Endothelial cell of umbilical vein (primary cell): ENCODE results near the gene KATNIP. TPM values are rescaled to one million over a fixed set of nuclear protein-coding genes. Genes with fewer than 3 reads are reported as not detected.

Experiments
- BruUV-seq: library from RNA; stranded (reverse); fragments of 400-500 nt; replicated peaks from 2 replicates; lab custom pipeline; 2021; lab: Mats Ljungman, UMichigan
- CTCF ChIA-PET: fragments of 300-600, 350-600 bp; sonication (Branson Sonifier 250); formaldehyde crosslinking; loops from one replicate; lab custom pipeline; 2021; ENCODE audit warnings: antibody characterized with exemption, inconsistent platforms; lab: Charles Lee
- POLR2A ChIA-PET: fragments of 300-600, 350-600 bp; sonication (Branson Sonifier 250); formaldehyde crosslinking; loops from one replicate; lab custom pipeline; 2021; ENCODE audit warnings: antibody characterized with exemption, inconsistent platforms; lab: Charles Lee
- DNase-seq: peaks from one replicate; pipeline ENCODE4 v3.0.0-alpha.2; 2011; ENCODE audit warnings: low read depth, low spot score
- FAIRE-seq: peaks from 2 replicates; lab custom pipeline; 2011; peaks lifted over from hg19 to GRCh38; lab: Jason Lieb, UNC
- H2AFZ ChIP-seq: 2 replicates; pipeline ENCODE4 v1.6.0; 2012; ENCODE audit warnings: low read depth, low read length, control low read depth, inconsistent platforms
- H3K27ac ChIP-seq: 2 replicates; pipeline ENCODE4 v1.5.1; 2011; ENCODE audit warnings: low read depth, mild to moderate bottlenecking, control low read depth, low read length, moderate library complexity; ENCODE audit not compliant: insufficient read depth
- H3K27me3 ChIP-seq, 2 experiments: 2 replicates each; pipeline versions ENCODE4 v1.6.0 to v1.6.1; 2011; ENCODE audit warnings: low read length in 2 of 2, mixed read lengths in 1 of 2; ENCODE audit not compliant: control insufficient read depth in 2 of 2, insufficient read depth in 2 of 2
- H3K36me3 ChIP-seq, 2 experiments: 2 replicates in 1 of 2; 3 replicates in 1 of 2; pipeline ENCODE4 v1.5.1; 2011; ENCODE audit warnings: low read length in 2 of 2, mild to moderate bottlenecking in 1 of 2, moderate library complexity in 1 of 2; ENCODE audit not compliant: control insufficient read depth in 2 of 2, insufficient read depth in 2 of 2; ENCODE audit errors: extremely low read depth in 1 of 2
- H3K4me1 ChIP-seq: 3 replicates; pipeline ENCODE4 v1.5.1; 2011; ENCODE audit warnings: mild to moderate bottlenecking, low read length; ENCODE audit not compliant: control insufficient read depth, insufficient read depth; ENCODE audit errors: extremely low read depth
- H3K4me2 ChIP-seq: 2 replicates; pipeline ENCODE4 v1.6.1; 2011; ENCODE audit warnings: low read length, control low read depth, mixed read lengths; ENCODE audit not compliant: insufficient read depth
- H3K4me3 ChIP-seq, 3 experiments: fragments of 200-600 bp in 1 of 3; sonication (generic), shearing (Covaris generic) in 1 of 3; replicated peaks in 1 of 3; 2 replicates each; pipeline ENCODE4 v1.5.1; 2011 to 2016; ENCODE audit warnings: control low read depth in 3 of 3, low read length in 3 of 3, mild to moderate bottlenecking in 2 of 3, inconsistent platforms in 1 of 3, low read depth in 1 of 3, moderate library complexity in 1 of 3; ENCODE audit not compliant: insufficient read depth in 1 of 3
- H3K79me2 ChIP-seq: 2 replicates; pipeline ENCODE4 v1.6.0; 2012; ENCODE audit warnings: low read length, inconsistent platforms; ENCODE audit not compliant: control insufficient read depth, insufficient read depth
- H3K9ac ChIP-seq: replicated peaks from 2 replicates; pipeline ENCODE3; 2011; ENCODE audit warnings: low read length, control low read depth; ENCODE audit not compliant: insufficient read depth; ENCODE audit errors: extremely low read depth
- H3K9me1 ChIP-seq: replicated peaks from 3 replicates; pipeline ENCODE4 v1.6.0; 2011; ENCODE audit warnings: mild to moderate bottlenecking, low read length; ENCODE audit not compliant: control insufficient read depth, insufficient read depth; ENCODE audit errors: extremely low read depth
- H3K9me3 ChIP-seq: replicated peaks from 2 replicates; pipeline ENCODE4 v1.5.1; 2012; ENCODE audit warnings: low read length, inconsistent platforms; ENCODE audit not compliant: control insufficient read depth, insufficient read depth
- H4K20me1 ChIP-seq: replicated peaks from 2 replicates; pipeline ENCODE3; 2011; ENCODE audit warnings: mild to moderate bottlenecking, low read length; ENCODE audit not compliant: control insufficient read depth, insufficient read depth; ENCODE audit errors: extremely low read depth
- CTCF ChIP-seq, 2 donors: IDR thresholded peaks; 1 replicate in 1 of 2; 2 replicates in 1 of 2; pipeline ENCODE4 v1.5.1; 2011; ENCODE audit warnings: low read length in 2 of 2, mild to moderate bottlenecking in 2 of 2, moderate library complexity in 2 of 2, control low read depth in 1 of 2, inconsistent platforms in 1 of 2, low read depth in 1 of 2; ENCODE audit not compliant: insufficient read depth in 1 of 2; ENCODE audit errors: extremely low read depth in 1 of 2
- EZH2 ChIP-seq: IDR thresholded peaks from 2 replicates; pipeline ENCODE4 v1.6.1; 2012; ENCODE audit warnings: borderline replicate concordance, low read depth, mild to moderate bottlenecking, moderate library complexity, low read length, inconsistent platforms; ENCODE audit not compliant: severe bottlenecking
- FOS ChIP-seq: IDR thresholded peaks from 2 replicates; pipeline ENCODE4 v1.6.1; 2011; ENCODE audit warnings: mild to moderate bottlenecking, low read length, moderate library complexity, borderline replicate concordance; ENCODE audit not compliant: insufficient read depth
- GATA2 ChIP-seq: IDR thresholded peaks from 2 replicates; pipeline ENCODE4 v1.7.0; 2011; ENCODE audit warnings: low read depth, mild to moderate bottlenecking, moderate library complexity, mixed read lengths, low read length; ENCODE audit not compliant: insufficient read length, insufficient read depth
- JUN ChIP-seq: IDR thresholded peaks from 2 replicates; pipeline ENCODE4 v1.6.1; 2011; ENCODE audit warnings: borderline replicate concordance, low read depth; ENCODE audit not compliant: insufficient read length, insufficient read depth
- MAX ChIP-seq: IDR thresholded peaks from 2 replicates; pipeline ENCODE4 v1.6.1; 2011; ENCODE audit not compliant: insufficient read depth, insufficient read length
- MYC ChIP-seq: IDR thresholded peaks from one replicate; pipeline ENCODE4 v1.6.1; 2011; ENCODE audit warnings: mild to moderate bottlenecking, low read depth, low read length
- POLR2A ChIP-seq: IDR thresholded peaks from 2 replicates; pipeline ENCODE4 v1.6.1; 2012; ENCODE audit warnings: low read depth, mild to moderate bottlenecking, control low read depth, low read length
- POLR2AphosphoS5 ChIP-seq: IDR thresholded peaks from 2 replicates; pipeline ENCODE4 v1.6.1; 2012; ENCODE audit warnings: low read depth, mild to moderate bottlenecking, control low read depth, low read length, moderate library complexity; ENCODE audit not compliant: insufficient read depth
- dilution Hi-C: fragments of 300-500 bp; cut with MboI; formaldehyde crosslinking; loops from one replicate; pipeline ENCODE4 v1.15.0; 2019; ENCODE audit warnings: low sequenced_read_pairs; ENCODE audit not compliant: extremely low pct_ligation_motif_present
- intact Hi-C: fragments of 100-400 bp; cut with micrococcal nuclease; formaldehyde crosslinking; loops from one replicate; pipeline ENCODE4 v1.10.0; 2022
- polyA plus RNA-seq, 4 experiments: library from polyadenylated mRNA; depleted of rRNA in 3 of 4; stranded (reverse) in 3 of 4; unstranded in 1 of 4; fragments of >200 nt; gene quantifications; 2 replicates each; pipeline versions ENCODE4 v1.2.1 to v1.2.3, GENCODE V29; 2011 to 2012; ENCODE audit warnings: missing spikeins in 1 of 4
- total RNA-seq: library from RNA; stranded (reverse); gene quantifications from 2 replicates; pipeline ENCODE4 v1.2.3, GENCODE V29; 2021

The KATNIP gene
- total and polyA plus RNA-seq, 2 donors (not counting 3 experiments of a cell fraction or from before 2014, with no cell fraction given) = 14.7 to 30.7 TPM

- no peaks in the 10 kb centered on the region for H3K9me3 ChIP-seq
- no peak for DNase-seq
- H3K36me3 ChIP-seq = peaks cover 26 to 54% of the 10 kb centered on the region in 2 experiments
- POLR2A ChIA-PET = no interaction called here
- dilution Hi-C loops = no loop called here
- no peaks in the 10 kb centered on the region for H4K20me1 ChIP-seq
- H3K4me2 ChIP-seq = no peak overlapping the region
- no peaks in the 10 kb centered on the region for H3K27me3 ChIP-seq
- CTCF ChIA-PET = no interaction called here
- H2AFZ ChIP-seq = no peak overlapping the region
- intact Hi-C loops = no loop called here
- no peaks in the 10 kb centered on the region for H3K9me1 ChIP-seq
- no peak for TF ChIP-seq GATA2
- no peak for TF ChIP-seq POLR2A
- no peak for TF ChIP-seq EZH2
- no peak for TF ChIP-seq POLR2AphosphoS5
- TF ChIP-seq MYC = no peak
- TF ChIP-seq CTCF (IDR thresholded peaks at IDR 0.05; ENCODE audit: extremely low read depth in 1 of 2, insufficient read depth in 1 of 2, low read depth in 1 of 2, low read length in 2 of 2) = no peak
- no peak for TF ChIP-seq FOS
- no peak for TF ChIP-seq MAX
- TF ChIP-seq JUN = no peak
- no TSS peak for BruUV-seq
- H3K9ac ChIP-seq = no peak overlapping the region
- H3K4me1 ChIP-seq = no peaks in the 10 kb centered on the region
- H3K27ac ChIP-seq = no peak overlapping the region
- H3K79me2 ChIP-seq = no peaks in the 10 kb centered on the region
- FAIRE-seq = no peak
- no peak overlapping the region for H3K4me3 ChIP-seq
Measured at GRCh38 chr16:27529962-27530361, 20.0 kb upstream of the KATNIP start.
